ENCODE measurements around the gene FCHSD2. TPM values are rescaled to one million over a fixed set of nuclear protein-coding genes. Genes with fewer than 3 reads are reported as not detected.

The FCHSD2 gene
- total and polyA plus RNA-seq, 9 of the 15 experiments (the other 6 are each of a cell fraction or from before 2014, with no cell fraction given), result 1.8 to 14.7 (median 6.4) TPM

GRCh38 chr11:72869831-72870230 lies 272.3 kb downstream of the FCHSD2 start:
- no peaks in the 10 kb centered on the region for H3K9me3 ChIP-seq (replicated peaks; ENCODE audit: control insufficient read depth, insufficient read depth, low read depth, low read length)
- H3K4me2 ChIP-seq (ENCODE audit: insufficient read depth, low read length), result no peak overlapping the region
- H3K36me3 ChIP-seq (ENCODE audit: control insufficient read depth, insufficient read depth, low read length), result 0 out of 3 replicates have a peak, but pooled peaks cover 2% of the 10 kb centered on the region
- FAIRE-seq (no peak), ATAC-seq (no peak), DNase-seq (ENCODE audit: extremely low read depth in 1 of 4, low spot score in 3 of 4) (no peak)
- H3K79me2 ChIP-seq (ENCODE audit: control insufficient read depth, insufficient read depth, low read length), result no peaks in the 10 kb centered on the region
- no peaks in the 10 kb centered on the region; a peak in 1 of 5 replicates for H3K4me1 ChIP-seq (replicated peaks in 1 of 2; ENCODE audit: control insufficient read depth in 2 of 2, insufficient read depth in 2 of 2, low read length in 2 of 2)
- TF ChIP-seq FUS (optimal IDR thresholded peaks at IDR 0.05; ENCODE audit: low read depth, low read length) (no peak), ZBTB7A (IDR thresholded peaks at IDR 0.05; ENCODE audit: borderline replicate concordance, control insufficient read depth, low read depth, low read length) (no peak), ZNF398 (CRISPR knock-in tag; IDR thresholded peaks at IDR 0.05) (no peak), SMARCE1 (IDR thresholded peaks at IDR 0.05) (no peak)
- intact Hi-C loops (cut with micrococcal nuclease), result no loop called here
- H2AFZ ChIP-seq (ENCODE audit: low read depth, low read length), result no peak overlapping the region
- ChIA-PET CTCF (ENCODE audit: low intra/inter-chr PET ratio) (no interaction called here), POLR2A (no interaction called here)
- BruUV-seq (replicated peaks), result no TSS peak
- H4K20me1 ChIP-seq (replicated peaks; ENCODE audit: control insufficient read depth, insufficient read depth, low read length), result no peaks in the 10 kb centered on the region
- in situ Hi-C loops (cut with MboI), result no loop called here
- 45% methylated on average over 4 of the region's 4 CpGs for WGBS (ENCODE audit: insufficient coverage, low coverage, missing lambda C conversion rate)
- no peak overlapping the region for H3K9ac ChIP-seq (ENCODE audit: insufficient read depth in 1 of 2, low read depth in 2 of 2, low read length in 2 of 2)
- no peaks in the 10 kb centered on the region for H3K27me3 ChIP-seq (ENCODE audit: control insufficient read depth in 2 of 2, insufficient read depth in 2 of 2, low read length in 2 of 2)
- no peak overlapping the region for H3K27ac ChIP-seq (ENCODE audit: extremely low read depth, low read depth, low read length)
- H3K9me1 ChIP-seq (ENCODE audit: control insufficient read depth, insufficient read depth, low read length), result no peaks in the 10 kb centered on the region
- H3K4me3 ChIP-seq, result no peak overlapping the region

- Histone ChIP-seq H2AFZ (ENCODE audit: low read depth, low read length) (no peak overlapping the region), H3K9me3 (replicated peaks; ENCODE audit: control insufficient read depth, insufficient read depth, low read depth, low read length) (no peaks in the 10 kb centered on the region), H3K36me3 (ENCODE audit: control insufficient read depth, insufficient read depth, low read length) (0 out of 3 replicates have a peak, but pooled peaks cover 2% of the 10 kb centered on the region), H3K27me3 (ENCODE audit: control insufficient read depth in 2 of 2, insufficient read depth in 2 of 2, low read length in 2 of 2) (no peaks in the 10 kb centered on the region), H3K4me1 (replicated peaks in 1 of 2; ENCODE audit: control insufficient read depth in 2 of 2, insufficient read depth in 2 of 2, low read length in 2 of 2) (no peaks in the 10 kb centered on the region; a peak in 1 of 5 replicates), H3K9ac (ENCODE audit: insufficient read depth in 1 of 2, low read depth in 2 of 2, low read length in 2 of 2) (no peak overlapping the region), H3K27ac (ENCODE audit: extremely low read depth, low read depth, low read length) (no peak overlapping the region), H3K4me2 (ENCODE audit: insufficient read depth, low read length) (no peak overlapping the region), H3K9me1 (ENCODE audit: control insufficient read depth, insufficient read depth, low read length) (no peaks in the 10 kb centered on the region), H3K4me3 (no peak overlapping the region), H4K20me1 (replicated peaks; ENCODE audit: control insufficient read depth, insufficient read depth, low read length) (no peaks in the 10 kb centered on the region), H3K79me2 (ENCODE audit: control insufficient read depth, insufficient read depth, low read length) (no peaks in the 10 kb centered on the region)
- ChIA-PET CTCF (ENCODE audit: low intra/inter-chr PET ratio) (no interaction called here), POLR2A (no interaction called here)
- WGBS (ENCODE audit: insufficient coverage, low coverage, missing lambda C conversion rate), result 66% methylated on average over 5 of the region's 5 CpGs
- intact Hi-C loops (cut with micrococcal nuclease), result no loop called here
- DNase-seq (ENCODE audit: extremely low read depth in 1 of 4, low spot score in 3 of 4) (no peak), FAIRE-seq (no peak), ATAC-seq (no peak)
- BruUV-seq (replicated peaks), result no TSS peak
- TF ChIP-seq CREB3 (tag; conservative IDR thresholded peaks at IDR 0.05; ENCODE audit: low read depth) (no peak), ZNF146 (CRISPR knock-in tag; IDR thresholded peaks at IDR 0.05; ENCODE audit: unreplicated experiment) (peak; percentile 54), TCF15 (CRISPR knock-in tag; IDR thresholded peaks at IDR 0.05) (no peak)
- in situ Hi-C loops (cut with MboI), result no loop called here
These were observed 274.1 kb downstream of the FCHSD2 start for GRCh38 chr11:72867970-72868369.

Measured in K562 (cell line).